HG03575 (cell line): ENCODE measurements around the gene NR4A2.

Experiments used
- ATAC-seq: cut with Tn5 transposase; IDR thresholded peaks from one replicate; pipeline ENCODE4 v1.9.1; 2021; ENCODE audit not compliant: unreplicated experiment, insufficient number of reproducible peaks, low FRiP score; ENCODE audit errors: extremely low read depth

Gene NR4A2

DNA sequence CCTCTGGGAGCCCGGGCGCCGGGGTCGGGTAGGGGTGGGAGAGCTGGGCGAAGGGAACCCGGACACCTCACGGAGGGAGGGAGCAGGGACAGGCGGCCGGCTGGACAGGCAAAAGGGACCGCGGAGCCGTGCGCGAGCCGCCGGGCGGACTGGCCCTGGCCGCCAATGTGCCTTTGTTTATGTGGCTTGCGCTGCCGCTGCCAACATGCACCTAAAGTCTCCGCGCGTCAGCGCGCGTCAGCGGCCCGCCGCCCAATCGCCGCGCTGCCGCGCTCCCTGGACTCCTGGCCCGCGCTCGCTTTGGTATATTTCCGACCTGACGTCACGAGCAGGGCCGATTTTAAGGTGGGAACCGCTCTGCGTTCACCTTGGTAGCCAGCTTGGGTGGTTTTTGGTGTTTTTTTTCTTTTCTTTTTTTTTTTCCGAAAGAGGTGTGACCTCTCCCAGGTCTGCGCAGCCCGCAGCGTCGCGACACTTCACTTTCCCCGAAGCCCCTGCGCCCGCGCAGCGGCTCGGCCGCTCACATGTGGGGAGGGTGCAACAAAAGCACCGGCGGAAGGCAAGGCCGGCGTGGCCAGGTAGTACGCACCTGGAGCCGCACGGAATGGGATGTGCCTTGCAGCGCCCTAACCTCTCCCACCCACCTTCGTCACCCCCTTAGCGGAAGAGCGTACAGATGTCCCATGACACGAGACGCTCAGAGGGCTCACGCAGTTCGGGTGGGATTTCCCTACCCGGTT is at the start of gene NR4A2:
Gene NR4A2, minus strand, starts transcription at position 188 of the 740 bp plus-strand sequence. CDS start 2,535 bp downstream, outside the sequence.
- peak; percentile 44 for ATAC-seq

DNA sequence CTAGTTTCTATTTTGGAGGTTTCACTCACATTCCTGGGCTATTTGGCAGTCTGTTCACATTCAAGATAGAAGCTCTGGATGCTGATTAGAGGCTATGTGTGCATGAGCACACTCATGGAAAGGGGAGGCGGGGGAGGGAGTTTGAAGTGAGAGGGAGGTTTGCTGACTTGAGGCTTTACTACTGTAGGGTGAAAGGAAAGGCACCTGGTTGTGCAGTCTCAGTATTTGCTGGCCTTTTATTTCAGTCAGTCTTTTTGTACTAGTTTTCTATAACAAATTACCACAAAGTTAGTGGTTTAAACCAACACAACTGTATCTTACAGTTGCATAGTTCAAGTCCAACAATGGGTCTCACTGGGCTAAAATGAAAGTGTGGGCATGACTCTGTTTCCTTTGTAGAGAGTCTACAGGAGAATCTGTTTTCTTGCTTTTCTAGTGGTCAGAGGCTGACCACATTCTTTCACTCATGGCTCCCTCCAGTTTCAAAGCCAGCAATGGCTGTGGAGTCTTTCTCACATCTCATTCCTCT is 47.7 kb upstream of the NR4A2 start:
- ATAC-seq, result peak; percentile 84

DNA sequence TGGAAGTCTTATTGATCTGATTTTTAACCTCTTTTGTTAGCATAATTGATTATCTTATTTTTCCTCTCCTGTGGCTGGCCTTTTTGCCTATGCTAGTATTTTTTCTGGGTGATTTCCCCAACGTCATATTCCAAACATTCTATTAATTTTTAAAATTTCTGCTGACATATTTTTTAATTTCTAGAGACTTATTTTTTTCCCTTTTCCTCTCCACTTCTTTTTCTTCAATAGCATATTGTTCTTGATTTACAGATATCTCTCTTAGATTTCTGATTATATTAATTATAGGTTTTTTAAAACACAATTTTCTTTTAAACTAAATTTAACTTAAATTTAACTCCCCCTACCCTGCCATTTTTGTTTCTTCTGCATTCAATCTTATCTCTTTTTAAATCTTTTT is 47.2 kb upstream of the NR4A2 start:
- ATAC-seq, result no peak

DNA sequence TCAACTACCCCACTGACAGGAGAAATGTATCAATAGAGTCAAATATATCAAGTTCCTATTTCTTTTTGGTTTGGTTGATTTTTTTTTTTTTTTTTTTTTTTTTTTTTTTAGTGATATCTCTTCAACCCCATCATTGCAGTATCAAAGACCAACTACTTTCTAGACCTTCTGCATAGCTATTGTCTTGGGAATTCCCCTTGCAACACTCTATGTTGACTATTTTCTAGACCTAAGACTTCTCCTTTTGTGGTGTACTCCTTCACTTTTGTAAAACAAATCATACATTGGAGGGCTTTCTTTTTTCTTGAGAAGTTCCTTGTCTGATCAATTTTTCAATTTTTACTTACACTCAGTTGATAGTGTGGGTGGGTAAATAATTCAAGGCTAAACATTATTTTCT is 46.5 kb upstream of the NR4A2 start:
- no peak for ATAC-seq

DNA sequence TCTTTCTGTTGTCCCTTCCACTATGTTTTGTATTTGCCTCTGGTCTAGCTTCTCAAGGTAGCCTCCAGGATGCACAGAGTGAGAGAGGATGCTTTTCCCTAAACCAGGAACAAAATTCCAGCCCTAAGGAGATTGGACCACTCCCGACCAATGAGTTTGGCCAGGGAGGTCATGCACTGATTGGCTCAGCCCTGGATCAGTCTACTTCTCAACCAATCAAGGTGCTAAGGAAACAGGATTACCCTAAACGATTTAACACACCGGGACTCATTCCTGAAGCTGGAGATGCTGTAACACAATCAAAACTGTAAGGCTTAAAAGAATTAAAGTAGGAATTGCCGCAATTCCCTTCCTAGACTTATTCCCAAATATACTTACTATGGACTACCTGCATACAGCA is 34.2 kb upstream of the NR4A2 start:
- ATAC-seq, result no peak

DNA sequence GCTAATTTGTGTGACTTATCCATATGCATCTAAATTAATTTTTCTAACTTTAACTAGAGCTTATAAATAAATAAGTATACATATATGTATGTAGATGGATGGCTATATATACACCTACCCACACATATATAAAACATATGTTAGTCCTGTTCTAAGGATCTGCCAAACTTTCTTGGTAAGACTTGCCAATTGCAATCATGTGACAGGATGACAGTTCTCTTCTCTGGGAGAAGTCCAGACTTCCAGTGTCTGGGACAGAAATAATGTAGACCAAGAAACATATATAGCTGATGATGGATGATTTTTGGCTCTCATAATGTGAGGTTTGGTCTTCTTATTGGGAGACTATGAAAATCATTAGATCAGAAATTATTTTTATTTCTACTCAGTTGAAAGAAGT is 30.6 kb upstream of the NR4A2 start:
- ATAC-seq, result no peak

DNA sequence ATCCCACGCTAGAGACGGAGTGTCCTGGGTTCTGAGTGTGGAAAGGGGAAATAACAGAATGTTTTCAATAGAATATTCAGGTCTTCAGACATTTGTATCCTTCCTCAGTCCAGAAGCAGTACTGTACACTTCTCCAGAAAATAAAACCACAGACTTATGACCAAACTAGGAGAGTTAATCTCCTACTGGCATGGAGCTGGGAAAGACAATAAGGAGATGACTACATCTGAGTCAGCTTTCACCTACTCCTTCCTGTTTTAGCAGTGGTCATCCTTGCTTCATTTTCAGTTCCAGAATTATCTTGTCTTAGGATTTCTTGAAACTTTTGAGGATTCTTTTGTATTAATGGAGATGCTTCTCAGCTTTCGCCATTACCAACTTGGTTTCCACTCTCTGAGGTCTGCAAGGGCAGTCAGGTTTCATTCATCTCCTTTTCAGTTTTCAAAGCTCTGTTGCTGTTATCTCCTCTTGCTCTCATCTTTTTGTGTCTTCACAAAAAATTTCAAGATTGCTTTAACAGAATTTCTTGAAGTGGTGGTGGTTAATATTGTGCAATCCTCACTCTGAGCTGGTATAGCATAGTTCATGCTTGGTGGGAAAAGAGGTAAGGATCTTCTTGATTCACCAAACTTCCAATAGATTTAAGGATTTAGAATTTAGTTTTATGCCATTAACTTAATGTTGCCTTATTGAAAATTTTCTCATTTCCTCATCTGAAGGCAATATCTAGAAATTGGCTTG is 23.7 kb upstream of the NR4A2 start:
- ATAC-seq, result no peak

DNA sequence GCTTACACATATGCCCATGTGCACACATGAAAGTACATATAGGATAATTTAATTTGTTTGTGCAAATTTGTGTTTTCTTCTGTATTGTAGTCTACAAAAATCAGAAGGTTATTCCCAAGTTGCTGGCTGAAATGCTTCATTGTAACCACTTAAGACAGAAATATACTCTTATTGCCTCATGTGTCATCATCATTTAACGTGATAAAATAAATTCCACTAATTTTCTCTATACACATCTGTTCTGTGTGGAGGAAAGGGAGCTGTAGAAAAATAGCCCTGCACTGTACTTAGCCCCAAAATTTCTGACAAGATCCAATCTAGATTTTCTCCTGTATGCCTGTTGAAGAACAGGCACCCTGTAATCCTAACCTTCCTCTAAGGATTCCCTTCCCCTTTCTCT is 20.4 kb upstream of the NR4A2 start:
- ATAC-seq, result no peak

DNA sequence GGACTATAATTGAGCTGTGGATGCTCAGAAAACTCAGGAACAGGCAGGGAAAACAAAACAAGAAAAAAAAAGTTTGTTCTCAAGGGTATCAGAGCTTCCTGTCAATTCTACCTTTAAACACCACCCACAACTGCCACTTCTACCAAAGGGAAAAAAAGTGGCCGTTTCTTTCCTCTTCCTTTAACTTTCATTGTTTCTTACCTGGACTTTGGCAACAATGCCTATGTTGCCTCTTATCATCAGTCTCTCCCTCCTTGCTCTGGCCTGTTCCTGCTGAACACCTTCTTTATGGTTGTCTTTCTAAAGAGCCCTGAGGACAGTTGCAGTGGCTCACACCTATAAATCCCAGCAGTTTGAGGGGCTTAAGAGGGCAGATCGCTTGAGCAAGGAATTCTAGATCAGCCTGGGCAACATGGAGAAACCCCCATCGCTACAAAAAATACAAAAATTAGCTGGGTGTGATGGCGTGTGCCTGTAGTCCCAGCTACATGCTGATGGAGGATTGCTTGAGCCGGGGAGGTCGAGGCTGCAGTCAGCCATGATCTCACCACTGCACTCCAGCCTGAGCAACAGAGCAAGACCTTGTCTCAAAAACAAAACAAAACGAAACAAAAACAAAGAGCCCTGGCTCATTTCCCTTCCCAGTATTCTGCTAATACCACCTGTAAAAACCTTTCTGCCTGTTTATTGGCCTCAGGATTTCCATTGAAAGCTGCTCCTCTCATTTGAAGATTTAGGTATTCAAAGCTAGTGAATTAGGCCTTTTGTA is 18.0 kb upstream of the NR4A2 start:
- ATAC-seq, result no peak

DNA sequence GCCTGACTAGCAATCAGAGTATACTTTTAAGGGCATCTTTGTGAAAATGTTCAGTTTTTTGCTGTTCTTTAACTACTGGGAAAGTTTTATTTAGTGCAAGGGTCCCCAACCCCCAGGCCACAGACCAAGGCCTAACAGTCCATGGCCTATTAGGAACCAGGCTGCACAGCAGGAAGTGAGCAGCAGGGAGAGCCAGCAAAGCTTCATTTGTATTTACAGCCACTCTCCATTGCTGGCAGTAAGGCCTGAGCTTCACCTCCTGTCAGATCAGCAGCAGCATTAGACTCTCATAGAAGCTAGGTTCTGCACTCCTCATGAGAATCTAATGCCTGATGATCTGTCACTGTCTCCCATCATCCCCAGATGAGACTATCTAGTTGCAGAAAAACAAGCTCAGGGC is 17.1 kb upstream of the NR4A2 start:
- ATAC-seq, result no peak

DNA sequence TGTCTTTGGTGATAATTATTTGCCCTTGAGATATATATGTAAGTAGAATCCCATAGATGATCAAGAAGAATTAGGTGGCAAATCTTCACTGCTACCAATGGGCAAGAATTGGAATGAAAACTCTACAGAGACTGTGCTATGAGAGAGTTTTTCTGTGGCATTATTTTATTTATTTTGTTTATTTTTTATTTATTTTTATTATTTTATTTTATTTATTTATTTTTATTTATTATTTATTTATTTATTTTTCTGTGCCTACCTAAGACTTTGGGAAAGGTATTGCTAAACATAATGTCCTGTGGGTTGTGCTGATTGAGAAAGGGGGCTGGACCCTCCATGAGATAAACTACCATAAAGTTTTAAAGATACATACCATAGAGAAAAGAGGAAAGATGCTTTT is 16.6 kb upstream of the NR4A2 start:
- no peak for ATAC-seq

DNA sequence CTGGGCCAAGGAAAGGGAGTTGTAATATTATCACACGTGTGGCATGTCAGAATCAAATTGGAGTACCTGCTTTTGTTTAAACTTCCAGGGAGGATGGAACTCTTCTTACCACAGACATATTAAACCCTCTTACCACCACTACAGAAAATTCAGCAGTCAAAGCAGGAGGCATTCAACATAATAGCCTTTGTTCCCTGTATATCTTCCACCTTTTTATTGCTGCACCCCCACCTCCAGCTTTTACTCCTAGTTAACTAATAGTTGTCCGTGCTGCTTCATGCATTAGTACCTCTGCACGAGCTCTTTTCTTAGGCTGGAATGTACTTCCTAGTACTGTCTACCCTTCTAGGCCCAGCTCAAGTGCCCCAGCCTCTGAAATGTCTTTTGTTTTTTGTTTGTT is 14.9 kb upstream of the NR4A2 start:
- ATAC-seq, result no peak

DNA sequence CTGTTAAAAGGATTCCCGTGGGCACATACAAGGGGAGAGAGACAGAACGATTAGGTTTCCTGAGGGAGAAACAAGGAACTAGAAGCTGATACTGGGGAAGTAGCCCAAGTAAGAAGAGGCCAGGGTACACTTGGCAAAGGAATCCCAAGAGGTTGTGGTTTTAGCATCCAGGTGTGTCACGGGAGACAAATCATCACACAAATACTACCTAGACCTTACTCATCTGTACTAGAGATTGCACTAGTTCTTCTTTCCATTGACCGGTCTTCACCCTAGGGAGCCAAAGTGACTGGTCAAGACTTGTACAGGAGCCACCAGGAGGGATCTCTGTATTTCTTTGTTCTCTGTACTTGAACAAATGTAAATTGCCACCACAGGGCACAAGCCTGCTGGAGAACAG is 14.2 kb upstream of the NR4A2 start:
- no peak for ATAC-seq

DNA sequence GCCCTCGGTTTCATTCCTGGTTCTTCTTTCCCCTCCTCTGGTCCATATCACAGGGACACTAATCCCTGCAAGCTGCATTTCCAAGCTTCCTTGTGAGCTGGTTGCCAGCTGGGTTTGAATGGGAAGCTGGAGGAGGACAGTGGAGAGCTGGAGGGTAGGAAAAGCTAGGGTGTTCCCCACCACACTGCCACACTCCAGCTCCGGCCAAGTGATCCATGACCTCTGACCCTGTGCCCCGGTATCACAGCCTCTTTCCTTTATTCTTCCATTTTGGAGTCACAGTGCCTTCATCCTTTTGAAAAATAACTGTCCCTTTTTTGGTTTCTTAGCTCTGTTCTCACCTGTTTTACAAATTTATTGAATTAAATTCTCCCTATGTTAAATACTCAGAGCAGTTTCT is 13.1 kb upstream of the NR4A2 start:
- no peak for ATAC-seq

DNA sequence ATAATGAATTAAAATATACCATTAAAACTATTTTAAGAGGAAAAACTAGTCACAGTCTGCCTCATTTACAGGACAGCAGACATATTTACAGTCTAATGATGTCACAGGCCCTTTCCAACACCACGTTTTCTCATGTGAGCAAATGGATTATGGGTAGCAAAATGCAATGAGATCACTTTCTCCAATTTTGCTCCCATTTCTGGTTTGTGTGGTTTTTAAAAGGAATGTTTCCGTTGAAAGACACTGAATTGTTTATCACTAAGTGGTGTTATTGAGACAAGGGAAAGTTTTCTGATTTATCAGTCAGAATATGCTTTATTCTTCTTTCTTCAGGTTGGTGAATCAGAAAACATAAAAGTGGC is 11.4 kb upstream of the NR4A2 start:
- ATAC-seq, result no peak

DNA sequence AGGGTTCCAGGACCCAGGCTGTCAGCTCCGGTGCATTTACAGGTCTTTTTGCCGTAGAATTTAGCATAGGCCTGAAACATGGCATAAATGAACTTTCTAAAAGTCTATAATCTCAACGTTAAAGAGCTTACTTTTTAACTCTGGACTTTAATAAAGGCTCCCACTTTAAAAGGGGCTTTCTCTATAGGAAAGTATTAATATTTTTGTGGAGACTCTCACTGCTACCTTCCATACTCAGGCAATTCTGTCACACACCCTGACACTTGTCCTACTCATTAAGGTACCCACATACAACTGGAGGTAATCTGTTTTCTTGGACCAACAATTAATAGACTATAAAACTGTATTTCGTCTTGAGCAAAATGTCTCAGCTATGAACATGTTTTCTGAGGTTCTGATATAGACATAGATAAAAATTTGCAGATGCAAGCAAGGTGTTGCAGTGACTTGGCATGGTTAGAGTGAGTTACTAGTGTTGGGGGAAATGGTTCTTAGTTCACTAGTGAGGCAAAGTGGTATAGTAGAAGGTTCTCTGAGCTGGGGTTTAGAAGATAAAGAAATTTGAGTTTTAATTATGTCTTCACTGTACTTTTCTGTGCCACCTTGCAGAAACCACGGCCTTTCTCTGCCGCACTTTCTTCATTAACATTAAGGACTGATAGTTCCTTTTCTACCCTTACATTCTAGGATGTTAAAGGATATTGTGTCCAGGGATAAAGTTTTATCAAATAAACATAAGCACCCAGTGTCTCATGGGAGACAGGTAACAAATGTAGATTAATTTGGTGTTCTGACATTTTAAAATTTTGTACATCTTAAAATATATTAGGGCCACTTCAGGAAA is 10.8 kb upstream of the NR4A2 start:
- ATAC-seq, result no peak

DNA sequence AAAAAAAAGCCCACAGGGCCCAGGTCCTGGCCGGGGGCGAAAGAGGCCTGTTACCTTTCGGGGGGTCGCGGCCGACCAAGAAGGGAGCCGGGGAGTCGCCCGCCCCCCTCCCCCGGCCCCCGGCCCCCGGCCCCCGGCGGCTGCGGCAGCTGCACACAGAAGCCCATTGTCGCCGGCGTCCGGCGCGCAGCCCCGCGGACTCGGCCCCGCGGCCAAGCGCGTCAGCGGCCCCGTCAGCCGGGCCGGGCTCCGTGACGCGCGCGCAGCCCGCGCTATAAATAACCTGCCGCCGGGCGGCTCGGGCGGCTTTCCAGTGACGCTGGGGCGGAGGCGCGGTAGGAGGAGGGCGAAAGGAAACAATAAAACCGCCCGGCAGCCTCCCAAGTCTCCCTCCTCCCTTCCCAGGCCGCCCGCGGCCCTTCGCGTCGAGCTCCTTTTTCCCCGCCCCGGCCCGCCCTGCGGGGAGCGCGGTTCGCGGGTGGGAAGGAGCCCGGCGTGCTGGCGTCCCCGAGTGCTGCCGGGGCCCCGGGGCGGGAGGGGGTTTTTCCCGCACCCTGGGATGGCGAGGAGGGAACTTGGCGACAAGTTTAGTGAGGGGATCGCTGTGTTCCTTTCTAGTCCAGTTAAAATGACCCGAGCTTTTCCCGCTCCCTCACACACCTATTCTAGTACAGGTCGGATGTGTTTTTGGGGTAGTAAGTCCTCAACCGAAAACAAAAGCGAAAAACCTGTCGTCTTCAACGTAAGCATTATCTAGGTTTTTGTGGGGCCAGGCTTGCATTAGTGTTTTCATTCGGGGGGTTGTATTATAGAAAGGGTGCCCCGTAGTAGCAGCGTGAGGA is 10.0 kb upstream of the NR4A2 start:
- peak; percentile 22 for ATAC-seq
